Activated naive CD4-positive, alpha-beta T cell treated with anti-CD3 and anti-CD28 coated beads, Interleukin-2, amount 50 U/mL, for 16 hours (primary cell): ENCODE data around the gene ISX.
A peak's percentile ranks its signal among the peaks of the same experiment; 100 is the strongest.
"Not testable (repeated sequence)": the region's sequence is repeated elsewhere in the genome, so short reads cannot be mapped to it uniquely, and the experiment has no call there.

Experiments used
- DNase-seq: peaks from one replicate; pipeline ENCODE4 v3.0.0-alpha.2; 2020

ISX gene

GRCh38 chr22:35065796-35066218 is at the start of gene ISX:
ISX (plus strand) TSS chr22:35066158; CDS start chr22:35067088, 930 bp downstream.
- no peak for DNase-seq

GRCh38 chr22:35016909-35017308 is 49.0 kb upstream of the ISX start:
- DNase-seq = no peak

- no peak for DNase-seq
Measured at GRCh38 chr22:35018995-35019394, 47.0 kb upstream of the ISX start.

GRCh38 chr22:35020517-35020916 is 45.4 kb upstream of the ISX start:
- no peak for DNase-seq

- no peak for DNase-seq
Measured at GRCh38 chr22:35021161-35021560, 44.8 kb upstream of the ISX start.

GRCh38 chr22:35022291-35022690 is 43.7 kb upstream of the ISX start:
- DNase-seq = no peak

GRCh38 chr22:35023692-35024363 is 42.1 kb upstream of the ISX start:
- peak; percentile 52 for DNase-seq

GRCh38 chr22:35024364-35024692 is 41.6 kb upstream of the ISX start:
- no peak for DNase-seq

- not testable (repeated sequence) for DNase-seq
Measured at GRCh38 chr22:35030112-35030511, 35.8 kb upstream of the ISX start.

- no peak for DNase-seq
Measured at GRCh38 chr22:35032571-35032970, 33.4 kb upstream of the ISX start.

GRCh38 chr22:35033635-35034296 is 32.2 kb upstream of the ISX start:
- no peak for DNase-seq

GRCh38 chr22:35034963-35035362 is 31.0 kb upstream of the ISX start:
- DNase-seq = no peak

- no peak for DNase-seq
Measured at GRCh38 chr22:35037089-35037488, 28.9 kb upstream of the ISX start.

- DNase-seq = no peak
Measured at GRCh38 chr22:35039625-35040024, 26.3 kb upstream of the ISX start.

GRCh38 chr22:35043252-35043933 is 22.6 kb upstream of the ISX start:
- no peak for DNase-seq

- DNase-seq = no peak
Measured at GRCh38 chr22:35043934-35044319, 22.0 kb upstream of the ISX start.

GRCh38 chr22:35044607-35045390 is 21.2 kb upstream of the ISX start:
- no peak for DNase-seq

GRCh38 chr22:35045451-35045850 is 20.5 kb upstream of the ISX start:
- DNase-seq = no peak

- no peak for DNase-seq
Measured at GRCh38 chr22:35046744-35047462, 19.1 kb upstream of the ISX start.

- not testable (repeated sequence) for DNase-seq
Measured at GRCh38 chr22:35050038-35050437, 15.9 kb upstream of the ISX start.

GRCh38 chr22:35051013-35051535 is 14.9 kb upstream of the ISX start:
- no peak for DNase-seq

GRCh38 chr22:35051791-35052190 is 14.2 kb upstream of the ISX start:
- DNase-seq = no peak
